OCI-LY3 (cell line): ENCODE data around the gene TNFRSF9.

Experiments
- EZH2phosphoT487 ChIP-seq: fragments of 200-600 bp; shearing (Covaris generic); IDR thresholded peaks from 2 replicates; pipeline ENCODE4 v1.6.1; 2018; ENCODE audit warnings: antibody characterized with exemption, mixed run types, low read depth
- TF ChIP-seq, protein P1 (sequence below): fragments of 200-600, 300-600 bp; sonication (generic); IDR thresholded peaks from 2 replicates; pipeline ENCODE4 v1.5.1; 2014; ENCODE audit warnings: antibody characterized with exemption, low read length, low read depth

- TF ChIP-seq, protein P1, sequence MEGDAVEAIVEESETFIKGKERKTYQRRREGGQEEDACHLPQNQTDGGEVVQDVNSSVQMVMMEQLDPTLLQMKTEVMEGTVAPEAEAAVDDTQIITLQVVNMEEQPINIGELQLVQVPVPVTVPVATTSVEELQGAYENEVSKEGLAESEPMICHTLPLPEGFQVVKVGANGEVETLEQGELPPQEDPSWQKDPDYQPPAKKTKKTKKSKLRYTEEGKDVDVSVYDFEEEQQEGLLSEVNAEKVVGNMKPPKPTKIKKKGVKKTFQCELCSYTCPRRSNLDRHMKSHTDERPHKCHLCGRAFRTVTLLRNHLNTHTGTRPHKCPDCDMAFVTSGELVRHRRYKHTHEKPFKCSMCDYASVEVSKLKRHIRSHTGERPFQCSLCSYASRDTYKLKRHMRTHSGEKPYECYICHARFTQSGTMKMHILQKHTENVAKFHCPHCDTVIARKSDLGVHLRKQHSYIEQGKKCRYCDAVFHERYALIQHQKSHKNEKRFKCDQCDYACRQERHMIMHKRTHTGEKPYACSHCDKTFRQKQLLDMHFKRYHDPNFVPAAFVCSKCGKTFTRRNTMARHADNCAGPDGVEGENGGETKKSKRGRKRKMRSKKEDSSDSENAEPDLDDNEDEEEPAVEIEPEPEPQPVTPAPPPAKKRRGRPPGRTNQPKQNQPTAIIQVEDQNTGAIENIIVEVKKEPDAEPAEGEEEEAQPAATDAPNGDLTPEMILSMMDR = no peak
- TF ChIP-seq EZH2phosphoT487 = no peak
Measured at GRCh38 chr1:7954683-7955082, 14.0 kb upstream of the TNFRSF9 start.
